CD14-positive monocyte (primary cell): ENCODE results near the gene KLRB1. TPM values are rescaled to one million over a fixed set of nuclear protein-coding genes. Genes with fewer than 3 reads are reported as not detected.

ENCODE experiments used
- DNase-seq, 3 donors: peaks; one replicate each; pipeline ENCODE4 v3.0.0-alpha.2; 2011 to 2022
- H2AFZ ChIP-seq: 2 replicates; pipeline ENCODE4 v1.6.0; 2012; ENCODE audit warnings: mild to moderate bottlenecking, low read depth, low read length, inconsistent platforms; ENCODE audit not compliant: insufficient read depth, poor library complexity, severe bottlenecking
- H3K27ac ChIP-seq, 2 donors: 1 replicate in 1 of 2; 2 replicates in 1 of 2; pipeline ENCODE4 v1.5.1; 2012 to 2013; ENCODE audit warnings: low read length in 2 of 2, control low read depth in 1 of 2, inconsistent platforms in 1 of 2, low read depth in 1 of 2, mild to moderate bottlenecking in 1 of 2
- H3K27me3 ChIP-seq, 2 donors: one replicate each; pipeline versions ENCODE4 v1.6.0 to v1.6.1; 2011 to 2013; ENCODE audit warnings: low read length in 2 of 2; ENCODE audit not compliant: control insufficient read depth in 2 of 2, insufficient read depth in 2 of 2
- H3K36me3 ChIP-seq, 2 donors: replicated peaks in 1 of 2; 1 replicate in 1 of 2; 2 replicates in 1 of 2; pipeline versions ENCODE4 v1.5.1 to v1.6.1; 2012 to 2013; ENCODE audit warnings: low read length in 2 of 2, control low read depth in 1 of 2, inconsistent platforms in 1 of 2, mild to moderate bottlenecking in 1 of 2; ENCODE audit not compliant: insufficient read depth in 2 of 2, control insufficient read depth in 1 of 2
- H3K4me1 ChIP-seq, 2 donors: 1 replicate in 1 of 2; 2 replicates in 1 of 2; pipeline versions ENCODE4 v1.5.1 to v1.6.1; 2012 to 2013; ENCODE audit warnings: low read length in 2 of 2, control low read depth in 1 of 2, inconsistent platforms in 1 of 2, mild to moderate bottlenecking in 1 of 2, moderate library complexity in 1 of 2; ENCODE audit not compliant: insufficient read depth in 2 of 2, control insufficient read depth in 1 of 2
- H3K4me2 ChIP-seq: replicated peaks from 2 replicates; pipeline ENCODE3; 2012; ENCODE audit warnings: low read length, moderate library complexity, mild to moderate bottlenecking; ENCODE audit not compliant: poor library complexity, severe bottlenecking; ENCODE audit errors: extremely low read depth
- H3K4me3 ChIP-seq, 3 experiments: fragments of 200-600 bp in 1 of 3; sonication (generic) in 1 of 3; replicated peaks in 1 of 3; 1 replicate in 2 of 3; 2 replicates in 1 of 3; pipeline ENCODE4 v1.5.1; 2011 to 2013; ENCODE audit warnings: low read length in 3 of 3, mild to moderate bottlenecking in 3 of 3, control low read depth in 2 of 3, low read depth in 2 of 3, inconsistent platforms in 1 of 3, moderate library complexity in 1 of 3
- H3K79me2 ChIP-seq: 2 replicates; pipeline ENCODE4 v1.6.0; 2012; ENCODE audit warnings: mild to moderate bottlenecking, control low read depth, inconsistent platforms, low read length, moderate library complexity; ENCODE audit not compliant: insufficient read depth
- H3K9ac ChIP-seq: 2 replicates; pipeline ENCODE4 v1.6.0; 2017; ENCODE audit warnings: low read length, mild to moderate bottlenecking; ENCODE audit not compliant: insufficient read depth, poor library complexity, severe bottlenecking
- H3K9me3 ChIP-seq, 2 donors: replicated peaks in 1 of 2; 1 replicate in 1 of 2; 2 replicates in 1 of 2; pipeline versions ENCODE4 v1.5.1 to v1.6.1; 2012 to 2013; ENCODE audit warnings: low read length in 2 of 2, control low read depth in 1 of 2; ENCODE audit not compliant: control insufficient read depth in 1 of 2, insufficient read depth in 1 of 2
- H4K20me1 ChIP-seq: 2 replicates; pipeline ENCODE4 v1.6.0; 2012; ENCODE audit warnings: mild to moderate bottlenecking, low read length, control low read depth, moderate library complexity; ENCODE audit not compliant: insufficient read depth
- H3K27ac Mint-ChIP-seq, 7 donors: one replicate each; pipeline ENCODE4 v1.8.0; 2020; ENCODE audit warnings: mild to moderate bottlenecking in 7 of 7, mixed read lengths in 7 of 7, moderate library complexity in 6 of 7, inconsistent platforms in 2 of 7
- H3K27me3 Mint-ChIP-seq, 3 donors: one replicate each; pipeline ENCODE4 v1.8.0; 2021 to 2022; ENCODE audit warnings: low read depth in 3 of 3, mild to moderate bottlenecking in 3 of 3, mixed read lengths in 3 of 3, moderate library complexity in 3 of 3, inconsistent platforms in 1 of 3
- H3K36me3 Mint-ChIP-seq, 2 donors: one replicate each; pipeline ENCODE4 v1.8.0; 2020; ENCODE audit warnings: mixed read lengths in 2 of 2, inconsistent platforms in 1 of 2, mild to moderate bottlenecking in 1 of 2
- H3K4me1 Mint-ChIP-seq: one replicate; pipeline ENCODE4 v1.8.0; 2020; ENCODE audit warnings: mild to moderate bottlenecking, mixed read lengths
- H3K4me3 Mint-ChIP-seq, 2 donors: one replicate each; pipeline ENCODE4 v1.8.0; 2020; ENCODE audit warnings: mild to moderate bottlenecking in 2 of 2, mixed read lengths in 2 of 2, moderate library complexity in 1 of 2
- H3K9me3 Mint-ChIP-seq, 7 donors: one replicate each; pipeline ENCODE4 v1.8.0; 2020 to 2022; ENCODE audit warnings: mixed read lengths in 7 of 7, mild to moderate bottlenecking in 6 of 7, moderate library complexity in 6 of 7, inconsistent platforms in 2 of 7
- WGBS: methylation state at CpG from one replicate; pipeline ENCODE4 v1.1.5; 2013; ENCODE audit warnings: missing lambda C conversion rate; ENCODE audit not compliant: insufficient coverage; 5-methylcytosine and 5-hydroxymethylcytosine counted together
- intact Hi-C, 2 donors: fragments of 100-400 bp; cut with micrococcal nuclease; formaldehyde crosslinking; loops; one replicate each; pipeline versions ENCODE4 v1.15.0 to v1.15.1; 2023
- polyA plus RNA-seq, 3 donors: library from polyadenylated mRNA; depleted of rRNA in 1 of 3; unstranded in 2 of 3; stranded (reverse) in 1 of 3; fragments of 300-500 nt in 2 of 3; fragments of >200 nt in 1 of 3; fragmentation: Illumina TruSeq in 2 of 3; gene quantifications; 1 replicate in 2 of 3; 2 replicates in 1 of 3; pipeline ENCODE4 v1.2.3, GENCODE V29; 2012 to 2021
- TF ChIP-seq, protein P1 (sequence below): fragments of 200-600 bp; IDR thresholded peaks from one replicate; pipeline ENCODE4 v1.8.0; 2022; ENCODE audit warnings: antibody characterized with exemption, mild to moderate bottlenecking

The KLRB1 gene
- polyA plus RNA-seq, 3 donors = 0.28 to 0.29 TPM; not detected in 1

DNA sequence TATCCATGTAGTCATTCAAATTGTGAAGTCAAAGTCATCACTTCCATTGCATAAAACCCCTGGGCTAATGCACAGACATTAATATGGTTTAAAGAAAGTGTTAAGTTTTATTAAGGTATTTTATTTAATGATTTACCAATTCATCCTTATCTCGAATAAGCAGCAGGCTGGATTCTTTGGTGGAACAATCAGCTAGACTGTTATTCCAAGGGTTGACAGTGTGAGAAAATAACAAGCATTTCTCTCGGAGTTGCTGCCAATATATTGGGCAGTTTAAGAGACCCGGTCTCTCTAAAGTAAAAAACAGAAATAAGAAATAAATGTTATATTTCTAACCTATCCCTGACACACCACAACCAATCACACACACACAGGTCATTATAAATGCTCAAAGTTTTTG lies 9.4 kb downstream of the KLRB1 start:
- Histone ChIP-seq H4K20me1 (no peaks in the 10 kb centered on the region), H3K4me1 (no peaks in the 10 kb centered on the region), H3K9me3 (no peaks in the 10 kb centered on the region), H3K27ac (no peak overlapping the region), H3K27me3 (no peaks in the 10 kb centered on the region), H3K36me3 (no peaks in the 10 kb centered on the region), H2AFZ (no peak overlapping the region), H3K4me3 (no peak overlapping the region), H3K9ac (no peak overlapping the region), H3K79me2 (no peaks in the 10 kb centered on the region), H3K4me2 (no peak overlapping the region)
- WGBS = no CpG with 5 or more reads among the region's 3 CpGs
- H3K4me3 Mint-ChIP-seq = no peak overlapping the region
- no peaks in the 10 kb centered on the region for H3K36me3 Mint-ChIP-seq
- intact Hi-C loops = no loop called here
- H3K27me3 Mint-ChIP-seq = no peaks in the 10 kb centered on the region
- no peak for DNase-seq
- no peak overlapping the region for H3K27ac Mint-ChIP-seq
- no peaks in the 10 kb centered on the region for H3K4me1 Mint-ChIP-seq
- H3K9me3 Mint-ChIP-seq = no peaks in the 10 kb centered on the region
- TF ChIP-seq, protein P1, sequence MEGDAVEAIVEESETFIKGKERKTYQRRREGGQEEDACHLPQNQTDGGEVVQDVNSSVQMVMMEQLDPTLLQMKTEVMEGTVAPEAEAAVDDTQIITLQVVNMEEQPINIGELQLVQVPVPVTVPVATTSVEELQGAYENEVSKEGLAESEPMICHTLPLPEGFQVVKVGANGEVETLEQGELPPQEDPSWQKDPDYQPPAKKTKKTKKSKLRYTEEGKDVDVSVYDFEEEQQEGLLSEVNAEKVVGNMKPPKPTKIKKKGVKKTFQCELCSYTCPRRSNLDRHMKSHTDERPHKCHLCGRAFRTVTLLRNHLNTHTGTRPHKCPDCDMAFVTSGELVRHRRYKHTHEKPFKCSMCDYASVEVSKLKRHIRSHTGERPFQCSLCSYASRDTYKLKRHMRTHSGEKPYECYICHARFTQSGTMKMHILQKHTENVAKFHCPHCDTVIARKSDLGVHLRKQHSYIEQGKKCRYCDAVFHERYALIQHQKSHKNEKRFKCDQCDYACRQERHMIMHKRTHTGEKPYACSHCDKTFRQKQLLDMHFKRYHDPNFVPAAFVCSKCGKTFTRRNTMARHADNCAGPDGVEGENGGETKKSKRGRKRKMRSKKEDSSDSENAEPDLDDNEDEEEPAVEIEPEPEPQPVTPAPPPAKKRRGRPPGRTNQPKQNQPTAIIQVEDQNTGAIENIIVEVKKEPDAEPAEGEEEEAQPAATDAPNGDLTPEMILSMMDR = no peak

DNA sequence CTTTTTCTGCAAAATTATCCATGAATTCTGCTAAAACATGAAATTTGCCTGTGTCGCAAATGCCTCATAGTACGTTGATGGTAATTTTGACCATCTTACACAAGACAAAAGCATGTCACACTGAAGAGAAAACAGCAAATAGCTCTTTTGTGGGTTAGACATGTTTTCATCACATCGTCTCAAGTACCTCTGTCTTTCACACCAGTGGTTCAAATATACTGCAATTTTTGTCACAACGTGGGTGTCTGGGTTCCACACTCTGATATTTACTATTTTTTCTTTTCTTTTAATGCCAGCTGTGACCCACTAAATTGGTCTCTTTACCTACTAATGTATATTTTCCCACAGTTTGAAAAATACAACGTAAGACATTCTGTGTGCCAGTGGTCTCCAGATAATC lies 10.4 kb downstream of the KLRB1 start:
- Histone ChIP-seq H3K9me3 (no peaks in the 10 kb centered on the region), H3K36me3 (no peaks in the 10 kb centered on the region), H3K9ac (no peak overlapping the region), H4K20me1 (no peaks in the 10 kb centered on the region), H3K79me2 (no peaks in the 10 kb centered on the region), H3K27me3 (no peaks in the 10 kb centered on the region), H3K4me3 (no peak overlapping the region), H3K4me2 (no peak overlapping the region), H3K4me1 (no peaks in the 10 kb centered on the region), H2AFZ (no peak overlapping the region), H3K27ac (no peak overlapping the region)
- no peaks in the 10 kb centered on the region for H3K4me1 Mint-ChIP-seq
- TF ChIP-seq, protein P1 = no peak
- no peak overlapping the region for H3K4me3 Mint-ChIP-seq
- no peak for DNase-seq
- no peaks in the 10 kb centered on the region for H3K9me3 Mint-ChIP-seq
- intact Hi-C loops = no loop called here
- no peaks in the 10 kb centered on the region for H3K27me3 Mint-ChIP-seq
- WGBS = 100% methylated on average over 1 of the region's 5 CpGs
- no peaks in the 10 kb centered on the region for H3K36me3 Mint-ChIP-seq
- H3K27ac Mint-ChIP-seq = no peak overlapping the region
